ENCODE results near the gene ATP10D.

GRCh38 chr4:47478804-47479203 is 6.3 kb upstream of the ATP10D start:
- TF ChIP-seq GATA3 (IDR thresholded peaks at IDR 0.05; ENCODE audit: low read depth, low read length) (no peak), GATA2 (IDR thresholded peaks at IDR 0.05; ENCODE audit: low read depth, low read length) (no peak)

All from SH-SY5Y (cell line).